ENCODE results near the gene ABCA2. TPM values are rescaled to one million over a fixed set of nuclear protein-coding genes. Genes with fewer than 3 reads are reported as not detected.

The ABCA2 gene
- total RNA-seq, 1 experiment from 2014 or later: 114 TPM

- RAD21 ChIA-PET (ENCODE audit: low non-redundant PET in 1 of 2, low total read pairs in 2 of 2, uncharacterized antibody in 2 of 2, unreplicated experiment in 2 of 2): interaction anchor here in 1 of 2 experiments (0.6 kb wide), 1 partner anchor 242 kb away, joined by 3 read pairs; no protein-coding TSS in a partner anchor
- H3K9ac ChIP-seq (ENCODE audit: low read length): peak overlapping the region; percentile 38
- H3K4me1 ChIP-seq (ENCODE audit: control insufficient read depth in 1 of 2, insufficient read depth in 2 of 2, low read length in 2 of 2): peaks cover 27 to 36% of the 10 kb centered on the region in 2 experiments; a peak in 3 of 4 replicates
- H3K4me3 ChIP-seq (replicated peaks in 1 of 2; ENCODE audit: low read depth in 1 of 2, low read length in 2 of 2): no peak overlapping the region
- H3K27ac ChIP-seq (ENCODE audit: low read depth, low read length): peak overlapping the region; percentile 63
- H3K79me2 ChIP-seq (ENCODE audit: insufficient read depth, low read length): peaks cover 26% of the 10 kb centered on the region
- H4K20me1 ChIP-seq (ENCODE audit: insufficient read depth): no peaks in the 10 kb centered on the region
- DNase-seq (ENCODE audit: low read depth, low spot score) (peak; percentile 92), ATAC-seq (peak; percentile 97)
- no peaks in the 10 kb centered on the region for H3K9me2 ChIP-seq (ENCODE audit: insufficient read depth)
- no peak for TF ChIP-seq POLR2A (IDR thresholded peaks at IDR 0.05; ENCODE audit: borderline replicate concordance, extremely low read depth, insufficient read depth, insufficient read length)
- TF ChIP-seq TCF7L2 (IDR thresholded peaks at IDR 0.05; ENCODE audit: borderline replicate concordance, extremely low read depth, insufficient read depth, insufficient read length): no peak
- peak; percentile 37 for TF ChIP-seq POLR2AphosphoS5 (IDR thresholded peaks at IDR 0.05; ENCODE audit: low read depth, low read length)
- TF ChIP-seq ELF1 (IDR thresholded peaks at IDR 0.05; ENCODE audit: borderline replicate concordance, low read depth): no peak
- TF ChIP-seq SIN3A (IDR thresholded peaks at IDR 0.05; ENCODE audit: low read depth): no peak
- TF ChIP-seq ZNF274 (IDR thresholded peaks at IDR 0.05; ENCODE audit: low read depth, low read length): no peak
- H3K27me3 ChIP-seq (ENCODE audit: insufficient read depth, low read length): no peaks in the 10 kb centered on the region
- CTCF ChIA-PET: interaction anchor here (0.6 to 1.8 kb wide), 4 partner anchors 13 to 46 kb away, joined by 3 to 14 read pairs (median 5); partner anchors contain the start of gene NPDC1
- no peaks in the 10 kb centered on the region for H3K9me3 ChIP-seq (ENCODE audit: control insufficient read depth in 1 of 2, insufficient read depth in 1 of 2, low read depth in 1 of 2, low read length in 2 of 2)
- peaks cover 5 to 11% of the 10 kb centered on the region in 2 experiments; a peak in 2 of 4 replicates for H3K36me3 ChIP-seq (ENCODE audit: control insufficient read depth in 1 of 2, insufficient read depth in 2 of 2, low read length in 2 of 2)
- no peak overlapping the region for H2AFZ ChIP-seq (ENCODE audit: low read depth, low read length, poor library complexity, severe bottlenecking)
- POLR2A ChIA-PET: no interaction called here
- peak overlapping the region; percentile 58 for H3K4me2 ChIP-seq (ENCODE audit: low read length)
- intact Hi-C loops (cut with micrococcal nuclease): no loop called here
- no TSS peak for BruUV-seq (replicated peaks)
Measured at GRCh38 chr9:137021979-137022661, 5.9 kb downstream of the ABCA2 start.

- Histone ChIP-seq H3K4me3 (replicated peaks in 1 of 2; ENCODE audit: low read depth in 1 of 2, low read length in 2 of 2) (no peak overlapping the region), H3K9me2 (ENCODE audit: insufficient read depth) (no peaks in the 10 kb centered on the region), H3K4me2 (ENCODE audit: low read length) (no peak overlapping the region), H2AFZ (ENCODE audit: low read depth, low read length, poor library complexity, severe bottlenecking) (no peak overlapping the region), H3K4me1 (ENCODE audit: control insufficient read depth in 1 of 2, insufficient read depth in 2 of 2, low read length in 2 of 2) (peaks cover 22 to 31% of the 10 kb centered on the region in 2 experiments; a peak in 3 of 4 replicates), H3K36me3 (ENCODE audit: control insufficient read depth in 1 of 2, insufficient read depth in 2 of 2, low read length in 2 of 2) (peaks cover 10 to 12% of the 10 kb centered on the region in 2 experiments; a peak in 2 of 4 replicates), H3K27ac (ENCODE audit: low read depth, low read length) (peak overlapping the region; percentile 11; the same call in 1 of the 2 replicates), H3K79me2 (ENCODE audit: insufficient read depth, low read length) (peaks cover 20% of the 10 kb centered on the region), H3K9me3 (ENCODE audit: control insufficient read depth in 1 of 2, insufficient read depth in 1 of 2, low read depth in 1 of 2, low read length in 2 of 2) (no peaks in the 10 kb centered on the region), H3K9ac (ENCODE audit: low read length) (no peak overlapping the region), H3K27me3 (ENCODE audit: insufficient read depth, low read length) (no peaks in the 10 kb centered on the region), H4K20me1 (ENCODE audit: insufficient read depth) (no peaks in the 10 kb centered on the region)
- CTCF ChIA-PET: interaction anchor here (1.3 to 1.8 kb wide), 3 partner anchors 13 to 47 kb away, joined by 3 to 14 read pairs (median 6); partner anchors contain the start of gene NPDC1
- DNase-seq (ENCODE audit: low read depth, low spot score): no peak
- RAD21 ChIA-PET (ENCODE audit: low non-redundant PET in 1 of 2, low total read pairs in 2 of 2, uncharacterized antibody in 2 of 2, unreplicated experiment in 2 of 2): interaction anchor here in 1 of 2 experiments (0.6 kb wide), 1 partner anchor 242 kb away, joined by 3 read pairs; no protein-coding TSS in a partner anchor
- ATAC-seq: no peak
- POLR2A ChIA-PET: no interaction called here
- TF ChIP-seq TCF7L2 (IDR thresholded peaks at IDR 0.05; ENCODE audit: borderline replicate concordance, extremely low read depth, insufficient read depth, insufficient read length): no peak
- TF ChIP-seq CBX3 (IDR thresholded peaks at IDR 0.05; ENCODE audit: low read depth): no peak
- no peak for TF ChIP-seq ELF1 (IDR thresholded peaks at IDR 0.05; ENCODE audit: borderline replicate concordance, low read depth)
- TF ChIP-seq EZH2 (IDR thresholded peaks at IDR 0.05): no peak
- no peak for TF ChIP-seq ZFX (IDR thresholded peaks at IDR 0.05)
- TF ChIP-seq ZNF274 (IDR thresholded peaks at IDR 0.05; ENCODE audit: low read depth, low read length): no peak
- TF ChIP-seq POLR2A (IDR thresholded peaks at IDR 0.05; ENCODE audit: borderline replicate concordance, extremely low read depth, insufficient read depth, insufficient read length): no peak
- TF ChIP-seq ZBTB33 (IDR thresholded peaks at IDR 0.05; ENCODE audit: extremely low read depth, insufficient replicate concordance, low read length): no peak
- TF ChIP-seq YY1 (IDR thresholded peaks at IDR 0.05; ENCODE audit: extremely low read depth, insufficient replicate concordance, low read depth, low read length): no peak
- no peak for TF ChIP-seq CTCF (IDR thresholded peaks at IDR 0.05 in 2 of 3, conservative IDR thresholded peaks at IDR 0.05 in 1 of 3; ENCODE audit: borderline replicate concordance in 1 of 3, insufficient read depth in 1 of 3, low read depth in 2 of 3, low read length in 2 of 3)
- no peak for TF ChIP-seq JUND (IDR thresholded peaks at IDR 0.05)
- intact Hi-C loops (cut with micrococcal nuclease): no loop called here
- no TSS peak for BruUV-seq (replicated peaks)
Measured at GRCh38 chr9:137021568-137021978, 6.5 kb downstream of the ABCA2 start.

Data from HCT116 (cell line).